Hematopoietic multipotent progenitor cell treated with erythropoietin and hydrocortisone succinate and interleukin-3 and kit ligand, for 4 days (in vitro differentiated cells): Measurements from ENCODE around the gene RIBC1.
"Not testable (repeated sequence)": the region's sequence is repeated elsewhere in the genome, so short reads cannot be mapped to it uniquely, and the experiment has no call there.

ENCODE experiments used
- DNase-seq: peaks from one replicate; pipeline ENCODE4 v3.0.0-alpha.2; 2015

The RIBC1 gene

GRCh38 chrX:53422861-53423306, at the start of gene RIBC1:
TSS of gene RIBC1 (plus strand) at chrX:53422873. CDS start at chrX:53426277, 3,404 bp downstream.
- no peak for DNase-seq

GRCh38 chrX:53373307-53373706, 49.4 kb upstream of the RIBC1 start:
- DNase-seq: no peak

DNA sequence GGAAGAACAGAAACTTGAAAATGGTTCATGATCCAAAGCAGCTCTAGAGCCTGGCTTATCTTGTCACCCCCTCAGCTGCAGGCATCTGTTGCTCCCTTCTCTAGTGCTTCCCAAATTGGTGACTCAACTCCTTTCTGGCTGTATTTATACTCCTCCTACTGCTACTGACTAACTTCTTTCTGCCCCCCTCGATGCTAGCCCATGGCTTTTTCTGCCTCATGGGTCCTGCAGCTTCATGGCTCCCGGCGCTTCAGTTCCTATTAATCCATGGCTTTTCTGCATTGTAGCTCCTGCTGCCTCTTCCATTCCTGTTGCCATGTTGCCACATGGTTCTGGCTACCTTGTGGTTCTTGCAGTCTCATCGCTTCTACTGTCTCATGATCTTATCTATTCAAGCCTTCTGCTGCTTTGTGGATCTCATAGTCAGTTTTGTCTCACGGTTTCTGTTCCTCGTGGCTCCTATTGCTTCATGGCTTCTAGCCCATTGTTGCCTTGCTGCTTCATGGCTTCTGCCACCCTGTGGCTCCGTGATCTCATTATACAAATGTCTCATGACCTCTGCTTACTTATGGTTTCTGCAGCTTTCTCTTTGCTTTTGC, 48.4 kb upstream of the RIBC1 start:
- peak; percentile 77 for DNase-seq

- DNase-seq: no peak
Measured at GRCh38 chrX:53374923-53375322, 47.8 kb upstream of the RIBC1 start.

DNA sequence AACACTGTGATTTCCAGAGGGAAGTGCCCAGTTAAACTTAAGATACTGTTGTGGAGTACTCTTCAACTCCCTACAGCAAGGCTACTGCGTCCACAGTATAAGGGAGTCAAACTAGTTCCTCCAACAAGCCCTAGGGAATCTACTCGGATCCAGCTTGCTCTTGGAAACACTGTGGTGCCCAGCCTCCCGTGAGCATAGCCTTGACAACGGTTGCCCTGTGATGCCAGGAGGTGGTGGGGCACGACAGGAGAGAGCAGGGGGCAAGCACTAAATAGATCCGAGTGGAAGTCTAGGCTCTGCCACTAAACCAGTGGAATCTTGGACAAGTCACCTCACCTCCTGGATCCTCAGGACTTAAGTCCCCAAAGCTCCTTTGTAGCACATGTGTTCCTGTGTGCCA, 45.8 kb upstream of the RIBC1 start:
- no peak for DNase-seq

GRCh38 chrX:53377464-53377863, 45.2 kb upstream of the RIBC1 start:
- DNase-seq: no peak

DNA sequence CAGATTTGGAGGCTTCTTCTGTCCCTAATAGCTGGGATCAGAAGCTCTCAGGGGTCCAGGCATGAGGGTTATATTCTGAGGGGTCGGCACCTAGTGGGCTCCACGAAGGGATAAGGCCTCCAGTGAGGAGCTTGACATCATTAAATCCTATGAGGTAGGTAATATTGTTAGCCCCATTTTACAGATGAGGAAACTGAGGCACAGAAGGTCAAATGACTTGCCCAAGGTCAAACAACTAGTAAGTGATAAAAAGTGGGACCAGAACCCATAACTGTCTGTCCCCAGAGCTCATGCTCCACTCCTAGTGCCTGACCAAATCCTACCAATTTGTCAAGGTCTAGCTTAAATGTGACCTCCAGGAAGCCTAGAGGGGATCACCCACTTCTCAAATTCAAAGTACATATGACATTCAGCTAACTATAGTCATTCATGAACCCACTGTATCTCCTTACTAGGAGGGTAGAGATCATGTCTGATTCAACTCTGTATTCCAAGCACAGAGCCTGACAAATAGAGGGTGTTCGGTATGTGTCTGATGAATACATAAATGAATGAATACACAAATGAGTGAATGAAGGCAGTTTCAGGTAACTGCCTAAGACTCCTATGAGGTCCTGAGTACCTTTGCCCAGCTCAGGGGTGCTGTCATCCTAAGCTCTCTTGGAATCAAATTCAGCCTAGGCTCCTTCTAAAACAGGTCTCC, 43.5 kb upstream of the RIBC1 start:
- no peak for DNase-seq

- DNase-seq: no peak
Measured at GRCh38 chrX:53379747-53380146, 42.9 kb upstream of the RIBC1 start.

- DNase-seq: no peak
Measured at GRCh38 chrX:53383376-53384076, 39.1 kb upstream of the RIBC1 start.

DNA sequence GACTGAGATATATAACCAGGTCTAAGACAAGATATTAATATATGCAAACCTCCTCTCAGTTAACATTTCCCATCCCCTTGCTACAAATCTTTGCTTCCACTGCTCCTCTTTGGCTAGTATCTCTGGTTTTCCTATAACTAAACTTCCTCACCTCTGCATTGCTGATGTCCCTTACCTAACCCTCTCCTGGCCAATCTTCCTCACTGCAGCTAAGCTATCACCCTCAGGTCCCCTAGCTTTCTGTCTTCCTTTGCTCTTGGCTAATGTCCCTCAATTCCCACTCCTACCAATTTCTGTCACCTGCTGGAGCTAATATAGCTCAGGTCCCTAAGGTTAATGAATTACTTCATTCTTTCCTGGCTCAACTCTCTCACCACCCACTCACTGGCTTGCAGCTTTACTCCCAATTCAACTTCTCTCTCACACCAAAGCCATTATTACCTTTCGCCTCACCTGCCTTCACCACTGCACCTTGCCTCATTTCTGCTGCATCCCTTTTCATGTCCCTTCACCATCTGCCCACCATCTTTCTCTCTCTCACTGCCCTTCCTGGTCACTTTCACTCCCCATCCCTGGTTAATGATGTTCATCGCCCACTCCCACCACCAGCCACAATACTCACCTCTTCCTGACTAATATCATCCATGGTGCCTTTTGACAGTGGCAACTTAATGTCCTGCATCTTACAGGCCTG, 26.9 kb upstream of the RIBC1 start:
- no peak for DNase-seq

GRCh38 chrX:53398216-53398615, 24.5 kb upstream of the RIBC1 start:
- DNase-seq: no peak

DNA sequence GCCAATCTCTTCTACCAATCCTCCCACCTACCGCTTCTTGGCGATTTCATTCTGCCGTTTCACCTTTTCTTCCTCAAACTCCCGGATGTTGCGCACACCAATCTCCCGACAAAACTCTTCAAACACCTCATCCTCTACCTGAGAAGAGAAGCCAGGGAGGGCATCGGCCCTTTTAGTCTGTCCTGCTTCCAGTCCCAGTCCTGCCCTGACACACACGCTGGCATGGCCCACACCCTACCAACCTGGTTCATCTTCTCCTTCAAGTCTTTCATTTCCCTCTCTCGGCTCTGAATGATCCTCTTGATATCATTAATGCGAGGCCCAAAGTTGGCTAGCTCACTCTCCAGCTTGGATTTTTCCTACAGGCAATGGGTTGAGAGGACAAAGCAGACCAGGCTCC, 19.1 kb upstream of the RIBC1 start:
- DNase-seq: no peak

DNA sequence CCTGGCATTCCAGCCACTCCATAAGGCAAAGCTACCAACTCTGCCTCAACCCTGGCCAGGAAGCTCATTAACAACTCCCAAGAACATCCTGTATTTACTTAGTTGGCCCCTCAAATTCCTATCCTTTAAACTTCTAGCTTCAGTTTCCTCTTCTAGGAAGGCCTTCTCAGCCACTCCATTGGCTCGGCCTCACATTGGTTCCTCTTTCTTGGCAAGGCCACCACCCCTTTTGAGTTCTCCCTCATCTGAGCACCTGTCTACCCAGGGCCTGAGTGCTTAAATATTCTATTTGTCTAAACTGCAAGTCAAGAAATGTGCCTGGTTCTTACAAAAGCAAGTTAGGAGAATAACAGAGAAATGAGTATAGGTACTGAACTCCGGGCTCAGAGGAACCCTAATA, 10.2 kb upstream of the RIBC1 start:
- DNase-seq: peak; percentile 42

DNA sequence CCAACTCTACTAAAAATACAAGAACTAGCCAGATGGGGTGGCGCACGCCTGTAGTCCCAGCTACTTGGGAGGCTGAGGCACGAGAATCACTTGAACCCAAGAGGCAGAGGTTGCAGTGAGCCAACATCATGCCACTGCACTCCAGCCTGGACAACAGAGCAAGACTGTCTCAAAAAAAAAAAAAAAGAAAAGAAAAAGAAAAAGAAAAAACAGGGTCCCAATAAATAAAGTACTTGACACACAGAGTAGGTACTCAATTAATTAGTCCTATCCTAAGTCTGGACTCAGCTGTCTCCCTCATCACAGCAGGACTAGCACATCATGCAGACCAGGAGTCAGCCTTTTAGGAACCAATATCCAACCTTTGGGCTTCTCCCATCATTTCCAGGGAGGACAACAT, 2.3 kb upstream of the RIBC1 start:
- DNase-seq: not testable (repeated sequence)

DNA sequence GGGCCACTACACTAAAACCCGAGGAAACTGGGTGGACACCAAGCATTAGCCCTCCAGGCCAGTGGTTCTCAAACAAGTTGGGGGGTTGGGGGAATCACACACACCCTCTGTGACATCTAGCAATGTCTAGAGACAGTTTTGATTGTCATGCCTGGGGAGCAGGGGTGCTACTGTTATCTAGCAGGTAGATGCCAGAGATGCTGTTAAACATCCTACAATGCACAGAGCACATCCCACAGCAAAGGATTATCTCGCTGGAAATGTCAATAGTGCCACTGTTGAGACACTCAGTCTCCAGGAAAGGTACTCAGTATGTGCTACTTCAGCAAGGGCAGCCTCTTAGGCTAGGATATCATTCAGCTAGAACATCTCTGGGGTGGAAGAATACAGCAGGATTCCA, 1.5 kb upstream of the RIBC1 start:
- DNase-seq: no peak

- no peak for DNase-seq
Measured at GRCh38 chrX:53421772-53422085, 944 bp upstream of the RIBC1 start.

DNA sequence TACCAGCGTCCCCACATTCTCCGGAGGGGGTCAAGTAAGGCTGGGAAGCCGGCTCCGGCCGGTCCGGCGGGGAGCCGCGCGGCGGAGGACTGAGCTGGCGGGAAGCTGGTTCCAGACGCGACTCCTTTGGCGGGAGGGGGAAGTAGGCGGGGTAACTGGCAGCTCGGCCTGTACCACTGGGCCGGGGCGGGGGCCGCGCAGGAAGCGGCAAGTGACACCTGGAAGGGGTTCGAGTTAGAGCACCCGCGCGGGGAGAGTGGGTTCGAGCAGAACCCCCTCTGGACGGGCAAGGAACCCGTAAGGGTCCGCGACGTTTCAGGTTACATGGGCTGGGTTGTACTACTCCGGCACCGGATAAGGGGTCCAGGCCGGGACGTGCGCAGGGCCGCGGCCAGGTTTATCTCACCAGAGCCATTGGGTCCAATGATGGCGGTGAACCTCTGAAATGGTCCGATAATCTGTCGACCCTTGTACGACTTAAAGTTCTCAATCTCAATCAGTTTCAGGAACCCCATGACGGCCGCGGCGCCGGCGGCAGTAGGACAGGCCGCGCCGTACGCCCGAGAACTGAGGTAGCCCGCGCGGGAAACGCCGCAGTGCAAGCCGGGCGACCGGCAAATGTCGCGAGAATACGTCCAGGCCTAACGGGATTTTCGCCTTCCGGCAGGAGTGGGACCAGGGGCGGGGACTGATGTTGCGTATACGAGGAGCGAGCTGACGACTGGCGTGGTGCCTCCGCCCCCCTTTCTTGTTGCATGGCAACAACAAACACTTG, 400 bp upstream of the RIBC1 start, which contains the start of gene SMC1A:
SMC1A (minus strand) TSS at position 569 of the 775 bp plus-strand sequence; CDS start at position 515, 54 bp downstream.
- DNase-seq: peak; percentile 98

DNA sequence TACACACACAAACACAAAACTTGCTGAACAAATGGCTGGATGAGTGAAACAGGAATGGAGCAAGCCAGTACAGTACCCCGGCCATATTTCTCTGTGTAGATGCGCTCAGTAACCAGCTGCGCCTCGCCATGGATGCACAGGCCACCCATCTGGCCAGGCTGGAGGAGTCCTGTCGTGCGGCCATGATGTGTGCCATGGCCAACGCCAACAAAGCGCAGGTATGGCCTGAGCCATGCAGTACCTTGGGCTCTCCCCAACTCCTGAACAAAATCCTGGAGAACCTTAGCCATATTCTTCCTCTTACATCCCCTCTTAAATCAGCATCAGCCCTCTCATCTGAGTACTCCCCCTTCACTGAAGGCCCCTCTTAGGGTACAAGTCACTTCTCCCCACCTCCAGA, 7.1 kb downstream of the RIBC1 start:
- DNase-seq: no peak

DNA sequence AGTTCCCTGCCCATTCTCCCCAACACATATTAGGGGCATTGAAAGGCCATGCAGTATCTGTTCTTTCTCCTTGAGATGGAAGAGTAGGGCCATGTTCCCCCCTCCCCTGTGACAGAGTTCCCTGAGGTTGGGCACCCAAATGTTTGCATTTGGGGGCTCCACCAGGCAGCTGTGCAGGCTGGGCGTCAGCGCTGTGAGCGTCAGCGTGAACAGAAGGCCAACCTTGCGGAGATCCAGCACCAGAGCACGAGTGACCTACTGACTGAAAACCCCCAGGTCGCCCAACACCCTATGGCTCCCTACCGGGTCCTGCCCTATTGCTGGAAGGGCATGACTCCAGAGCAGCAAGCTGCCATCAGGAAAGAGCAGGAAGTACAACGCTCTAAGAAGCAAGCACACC, 7.6 kb downstream of the RIBC1 start:
- DNase-seq: no peak

DNA sequence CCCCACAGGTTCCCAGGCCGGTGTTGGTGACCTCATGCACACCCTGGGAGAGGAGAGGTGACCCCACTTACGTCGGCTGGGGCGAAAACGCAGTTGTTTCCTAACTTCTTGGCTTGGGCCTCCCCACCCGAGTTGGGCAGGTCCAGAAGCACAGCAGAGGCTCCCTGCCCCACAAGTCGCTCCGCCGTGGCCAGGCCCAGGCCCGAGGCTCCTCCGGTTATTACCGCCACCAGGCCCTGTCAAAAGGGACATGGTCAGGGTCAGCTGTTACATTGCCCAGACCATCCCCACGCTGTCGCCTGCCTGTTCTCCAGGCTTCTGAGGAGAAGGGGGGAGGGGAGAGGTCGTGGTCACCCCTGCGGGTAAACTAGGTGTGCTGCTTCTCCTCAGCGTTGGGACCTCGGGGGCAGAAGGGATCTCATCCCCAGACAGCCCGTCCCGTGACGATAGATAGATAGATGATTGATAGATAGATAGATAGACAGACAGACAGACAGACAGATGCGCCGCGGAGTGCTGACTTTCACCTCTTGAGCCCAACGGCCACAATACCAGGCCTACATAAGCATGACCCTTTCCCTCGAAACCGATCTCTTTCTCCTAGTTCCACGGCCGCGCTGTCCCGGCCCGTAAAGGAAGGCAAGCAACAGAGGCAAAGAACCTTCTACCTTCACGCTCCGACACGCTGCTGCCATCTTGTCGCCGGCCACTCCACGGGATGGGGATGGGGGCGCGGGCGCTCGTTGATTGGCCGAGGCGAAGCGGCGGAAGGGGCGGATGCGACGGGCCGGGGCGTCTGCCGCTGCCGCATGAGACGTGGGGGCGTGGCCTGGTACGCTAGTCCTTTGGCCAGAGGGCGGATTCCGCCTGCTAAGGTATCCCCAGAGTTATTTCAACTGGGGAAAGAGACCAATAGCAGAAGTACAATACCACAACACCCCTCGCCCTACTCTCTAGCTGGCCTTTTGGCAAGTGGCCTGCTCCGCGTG, 11.3 kb downstream of the RIBC1 start, which contains the start of gene HSD17B10:
HSD17B10 (minus strand) TSS at position 720 of the 989 bp plus-strand sequence; CDS start at position 695, 25 bp downstream.
- DNase-seq: peak; percentile 97

DNA sequence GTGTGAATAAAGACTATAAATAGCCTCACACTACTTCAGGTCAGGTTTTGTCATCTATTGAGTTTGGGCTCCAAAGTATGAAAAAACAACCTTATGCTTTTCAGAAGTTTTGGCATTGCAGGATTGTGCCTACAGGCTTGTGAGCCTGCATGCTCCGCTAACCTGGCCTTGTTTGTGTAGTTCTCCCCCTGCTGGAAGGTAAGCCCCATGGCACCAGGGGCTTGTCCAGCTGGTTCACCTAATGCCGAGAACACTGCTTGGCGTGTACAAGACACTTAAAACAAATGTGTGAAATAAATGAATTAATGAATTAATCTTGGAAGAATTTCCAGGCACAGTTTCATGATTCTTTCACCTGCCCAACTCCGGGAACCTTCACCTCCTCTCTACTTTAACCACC, 13.3 kb downstream of the RIBC1 start:
- DNase-seq: peak; percentile 89
